Tibial artery (tissue), 4 donors: ENCODE measurements around the gene SLC39A6.

Source experiments
- DNase-seq, 2 donors: peaks; one replicate each; pipeline ENCODE4 v3.0.0-alpha.2; 2019
- H3K27ac ChIP-seq, 2 donors: fragments of 200-600 bp; sonication (generic) in 1 of 2; 1 replicate in 1 of 2; 2 replicates in 1 of 2; pipeline ENCODE4 v1.5.1; 2018 to 2019; ENCODE audit warnings: mild to moderate bottlenecking in 1 of 2
- H3K27me3 ChIP-seq, 2 donors: fragments of 200-600 bp; sonication (generic) in 1 of 2; one replicate each; pipeline versions ENCODE4 v1.5.1 to v1.6.0; 2016 to 2019
- H3K36me3 ChIP-seq, 3 donors: fragments of 200-600 bp; sonication (generic) in 2 of 3; one replicate each; pipeline ENCODE4 v1.5.1; 2016 to 2019; ENCODE audit warnings: mild to moderate bottlenecking in 2 of 3
- H3K4me1 ChIP-seq, 4 donors: fragments of 200-600 bp; sonication (generic) in 2 of 4; 1 replicate in 3 of 4; 2 replicates in 1 of 4; pipeline ENCODE4 v1.5.1; 2016 to 2019
- H3K4me3 ChIP-seq, 2 donors: fragments of 200-600 bp; sonication (generic) in 1 of 2; 1 replicate in 1 of 2; 2 replicates in 1 of 2; pipeline ENCODE4 v1.5.1; 2018 to 2019; ENCODE audit warnings: mild to moderate bottlenecking in 2 of 2
- H3K9me3 ChIP-seq, 3 donors: fragments of 200-600 bp; sonication (generic) in 1 of 3; one replicate each; pipeline ENCODE4 v1.5.1; 2016 to 2019
- intact Hi-C: fragments of 100-400 bp; cut with DNase I; formaldehyde crosslinking; loops from one replicate; pipeline ENCODE4 v1.15.0; 2023; ENCODE audit warnings: low total_unique reads
- TF ChIP-seq, protein P1 (sequence below), 2 experiments: fragments of 200-600 bp in 1 of 2; fragments of 450-650 bp in 1 of 2; IDR thresholded peaks; one replicate each; pipeline ENCODE4 v1.5.1; 2017 to 2019; ENCODE audit warnings: antibody characterized with exemption in 2 of 2, mild to moderate bottlenecking in 1 of 2, moderate library complexity in 1 of 2

The SLC39A6 gene

DNA sequence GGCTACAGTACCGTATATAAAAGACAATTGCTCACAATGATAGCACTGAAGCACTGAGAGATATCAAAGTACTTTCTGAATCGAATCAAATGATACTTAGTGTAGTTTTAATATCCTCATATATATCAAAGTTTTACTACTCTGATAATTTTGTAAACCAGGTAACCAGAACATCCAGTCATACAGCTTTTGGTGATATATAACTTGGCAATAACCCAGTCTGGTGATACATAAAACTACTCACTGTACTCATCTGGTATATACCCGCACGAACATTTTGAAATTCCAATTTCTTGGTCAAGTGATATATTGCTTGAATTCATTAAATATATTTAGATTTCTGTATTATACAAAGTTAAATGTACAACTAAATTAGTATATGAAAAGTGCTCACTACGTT, 20.5 kb downstream of the SLC39A6 start:
- H3K4me3 ChIP-seq = no peak overlapping the region
- intact Hi-C loops = no loop called here

DNA sequence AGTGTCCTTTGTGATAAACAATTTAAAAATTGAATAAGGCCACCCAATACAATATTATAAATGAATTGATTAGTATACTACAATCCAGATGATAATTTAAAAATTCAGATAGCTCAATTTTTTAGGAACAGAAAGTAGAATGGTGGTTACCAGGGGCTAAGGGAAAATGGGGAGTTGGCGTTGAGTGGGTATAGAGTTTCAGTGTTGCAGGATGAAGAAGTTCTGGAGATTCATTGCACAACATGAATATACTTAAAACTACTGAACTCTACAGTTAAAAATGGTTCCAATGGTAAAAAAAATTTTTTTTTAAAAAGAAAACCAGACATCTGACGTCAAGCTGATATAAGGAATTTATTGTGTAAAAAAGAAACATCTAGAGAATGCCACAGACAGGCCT, 20.9 kb downstream of the SLC39A6 start:
- H3K9me3 ChIP-seq = no peaks in the 10 kb centered on the region
- no peaks in the 10 kb centered on the region for H3K4me1 ChIP-seq
- H3K27ac ChIP-seq = no peak overlapping the region
- intact Hi-C loops = no loop called here
- H3K36me3 ChIP-seq = peaks cover 28 to 48% (median 33%) of the 10 kb centered on the region in 3 donors
- DNase-seq = no peak
- H3K4me3 ChIP-seq = no peak overlapping the region
- TF ChIP-seq, protein P1, sequence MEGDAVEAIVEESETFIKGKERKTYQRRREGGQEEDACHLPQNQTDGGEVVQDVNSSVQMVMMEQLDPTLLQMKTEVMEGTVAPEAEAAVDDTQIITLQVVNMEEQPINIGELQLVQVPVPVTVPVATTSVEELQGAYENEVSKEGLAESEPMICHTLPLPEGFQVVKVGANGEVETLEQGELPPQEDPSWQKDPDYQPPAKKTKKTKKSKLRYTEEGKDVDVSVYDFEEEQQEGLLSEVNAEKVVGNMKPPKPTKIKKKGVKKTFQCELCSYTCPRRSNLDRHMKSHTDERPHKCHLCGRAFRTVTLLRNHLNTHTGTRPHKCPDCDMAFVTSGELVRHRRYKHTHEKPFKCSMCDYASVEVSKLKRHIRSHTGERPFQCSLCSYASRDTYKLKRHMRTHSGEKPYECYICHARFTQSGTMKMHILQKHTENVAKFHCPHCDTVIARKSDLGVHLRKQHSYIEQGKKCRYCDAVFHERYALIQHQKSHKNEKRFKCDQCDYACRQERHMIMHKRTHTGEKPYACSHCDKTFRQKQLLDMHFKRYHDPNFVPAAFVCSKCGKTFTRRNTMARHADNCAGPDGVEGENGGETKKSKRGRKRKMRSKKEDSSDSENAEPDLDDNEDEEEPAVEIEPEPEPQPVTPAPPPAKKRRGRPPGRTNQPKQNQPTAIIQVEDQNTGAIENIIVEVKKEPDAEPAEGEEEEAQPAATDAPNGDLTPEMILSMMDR (IDR thresholded peaks at IDR 0.05) = no peak
- H3K27me3 ChIP-seq = no peaks in the 10 kb centered on the region

More for the DNA sequence above, 20.5 kb downstream of the SLC39A6 start:
- DNase-seq = no peak
- no peaks in the 10 kb centered on the region for H3K9me3 ChIP-seq
- TF ChIP-seq, protein P1 (IDR thresholded peaks at IDR 0.05) = no peak
- H3K27ac ChIP-seq = no peak overlapping the region
- H3K36me3 ChIP-seq = peaks cover 32 to 52% (median 37%) of the 10 kb centered on the region in 3 donors
- H3K27me3 ChIP-seq = no peaks in the 10 kb centered on the region
- no peaks in the 10 kb centered on the region for H3K4me1 ChIP-seq

DNA sequence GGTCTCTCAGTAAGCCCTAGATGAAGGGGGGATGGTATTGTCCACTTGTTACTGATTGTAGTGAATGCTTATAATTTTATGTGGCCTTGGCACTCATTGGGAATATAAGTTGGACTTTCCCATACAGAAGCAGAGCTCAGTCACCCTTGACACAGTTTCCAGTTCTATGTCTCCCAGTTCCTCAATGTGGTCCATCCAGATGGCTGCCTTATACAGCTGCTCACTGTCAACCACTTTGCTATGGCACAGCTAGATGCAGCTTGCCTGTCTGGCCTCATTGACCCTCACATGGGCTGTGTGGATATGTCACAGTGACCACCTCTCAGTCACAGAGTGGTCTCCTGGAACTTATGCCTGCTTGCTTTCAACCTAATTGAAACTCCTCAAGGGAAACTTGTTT, 21.7 kb downstream of the SLC39A6 start:
- DNase-seq = no peak
- no peaks in the 10 kb centered on the region for H3K27me3 ChIP-seq
- no peak overlapping the region for H3K27ac ChIP-seq
- intact Hi-C loops = no loop called here
- TF ChIP-seq, protein P1 (IDR thresholded peaks at IDR 0.05) = no peak
- no peaks in the 10 kb centered on the region for H3K9me3 ChIP-seq
- H3K4me3 ChIP-seq = no peak overlapping the region
- H3K36me3 ChIP-seq = peaks cover 22 to 41% (median 26%) of the 10 kb centered on the region in 3 donors
- H3K4me1 ChIP-seq = no peaks in the 10 kb centered on the region

DNA sequence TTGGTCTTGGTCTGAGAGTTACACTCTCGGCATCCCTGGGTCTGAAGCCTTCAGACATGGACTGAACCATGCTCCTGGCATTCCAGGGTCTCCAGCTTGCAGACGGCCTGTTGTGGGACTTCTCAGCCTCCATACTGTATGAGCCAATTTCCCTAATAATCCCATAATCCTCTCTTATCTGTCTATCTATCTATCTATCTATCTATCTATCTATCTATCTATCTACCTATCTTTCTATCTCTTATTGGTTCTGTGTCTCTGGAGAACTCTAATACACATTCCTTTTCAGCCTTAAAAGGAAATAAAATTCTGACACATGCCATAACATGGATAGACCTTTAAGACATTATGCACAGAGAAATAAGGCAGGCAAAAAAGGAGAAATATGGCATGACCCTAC, 24.4 kb downstream of the SLC39A6 start:
- H3K9me3 ChIP-seq = peaks cover 0 to 7% (median 0%) of the 10 kb centered on the region in 3 donors
- H3K4me1 ChIP-seq = no peaks in the 10 kb centered on the region
- no peak overlapping the region for H3K27ac ChIP-seq
- TF ChIP-seq, protein P1 (IDR thresholded peaks at IDR 0.05) = no peak
- H3K27me3 ChIP-seq = peaks cover 0 to 3% of the 10 kb centered on the region in 2 donors
- DNase-seq = no peak
- peaks cover 0 to 14% (median 6%) of the 10 kb centered on the region in 3 donors for H3K36me3 ChIP-seq
- no peak overlapping the region for H3K4me3 ChIP-seq
- intact Hi-C loops = no loop called here

DNA sequence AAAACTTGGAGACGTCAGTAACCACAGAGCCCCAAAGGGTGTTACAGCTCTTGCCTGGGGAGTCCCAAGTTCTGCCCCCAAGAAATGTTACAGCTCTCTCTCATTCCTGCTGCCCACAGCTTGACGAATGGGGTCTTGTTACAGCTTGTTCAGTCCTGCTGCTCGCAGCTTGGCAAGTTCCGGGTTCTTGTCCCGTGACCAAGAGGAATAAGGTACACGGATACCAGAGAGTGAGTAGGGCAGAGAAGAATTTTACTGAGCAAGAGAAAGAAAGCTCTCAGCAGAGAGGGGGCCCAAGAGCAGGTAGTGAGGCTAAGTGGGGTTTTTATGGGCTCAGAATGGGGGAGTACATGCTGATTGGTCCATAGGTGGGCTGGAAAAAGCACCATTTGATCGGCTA, 27.2 kb downstream of the SLC39A6 start:
- DNase-seq = no peak
- Histone ChIP-seq H3K27me3 (peaks cover 0 to 3% of the 10 kb centered on the region in 2 donors), H3K9me3 (peaks cover 0 to 7% (median 0%) of the 10 kb centered on the region in 3 donors), H3K27ac (no peak overlapping the region), H3K4me3 (no peak overlapping the region), H3K4me1 (no peaks in the 10 kb centered on the region), H3K36me3 (no peaks in the 10 kb centered on the region)
- TF ChIP-seq, protein P1 (IDR thresholded peaks at IDR 0.05) = no peak
- intact Hi-C loops = no loop called here

DNA sequence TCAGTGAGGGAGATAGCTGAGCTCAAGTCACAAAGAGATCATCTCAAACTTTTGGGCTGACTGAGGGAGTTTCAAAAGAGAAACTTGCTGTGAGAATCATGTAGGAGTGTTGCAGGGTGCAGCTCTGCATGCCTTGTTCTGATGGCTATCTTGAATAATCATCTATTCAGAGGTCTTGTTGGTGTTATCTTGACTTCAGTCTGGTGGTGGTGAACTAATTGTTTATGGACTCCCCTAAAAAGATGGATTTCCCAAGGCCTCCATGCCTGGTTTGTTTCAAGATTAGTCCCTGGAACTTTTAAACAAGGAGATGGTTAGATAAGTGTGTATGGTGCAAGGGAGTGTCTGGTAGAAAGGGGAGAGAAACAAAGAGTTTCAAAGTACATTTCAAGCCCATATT, 29.8 kb downstream of the SLC39A6 start:
- intact Hi-C loops = no loop called here

More for the DNA sequence above, 29.8 kb downstream of the SLC39A6 start:
- Histone ChIP-seq H3K27ac (no peak overlapping the region), H3K27me3 (peaks cover 0 to 3% of the 10 kb centered on the region in 2 donors), H3K4me1 (no peaks in the 10 kb centered on the region), H3K4me3 (no peak overlapping the region), H3K9me3 (peaks cover 0 to 7% (median 0%) of the 10 kb centered on the region in 3 donors), H3K36me3 (no peaks in the 10 kb centered on the region)
- TF ChIP-seq, protein P1 (IDR thresholded peaks at IDR 0.05) = no peak
- no peak for DNase-seq
